Stomach (tissue), 9 donors: Measurements from ENCODE around the gene VAV2. TPM values are rescaled to one million over a fixed set of nuclear protein-coding genes. Genes with fewer than 3 reads are reported as not detected.

Experiments
- DNase-seq, 2 donors: peaks; one replicate each; pipeline versions ENCODE4 v3.0.0 to v3.0.0-alpha.2; 2013 to 2019
- H3K27ac ChIP-seq, 5 donors: fragments of 200-600 bp in 4 of 5; sonication (generic) in 4 of 5; one replicate each; pipeline ENCODE4 v1.5.1; 2013 to 2019; ENCODE audit warnings: mild to moderate bottlenecking in 1 of 5, moderate library complexity in 1 of 5
- H3K27me3 ChIP-seq, 3 donors: fragments of 200-600 bp; sonication (generic); one replicate each; pipeline ENCODE4 v1.5.1; 2017 to 2019; ENCODE audit warnings: mixed run types in 1 of 3
- H3K36me3 ChIP-seq, 4 donors: fragments of 200-600 bp; sonication (generic); 1 replicate in 3 of 4; 2 replicates in 1 of 4; pipeline ENCODE4 v1.5.1; 2016 to 2019
- H3K4me1 ChIP-seq, 4 donors: fragments of 200-600 bp; sonication (generic); one replicate each; pipeline ENCODE4 v1.5.1; 2016 to 2019
- H3K4me3 ChIP-seq, 4 donors: fragments of 200-600 bp; sonication (generic) in 3 of 4; one replicate each; pipeline ENCODE4 v1.5.1; 2016 to 2019; ENCODE audit warnings: mild to moderate bottlenecking in 1 of 4
- H3K9me3 ChIP-seq, 4 donors: fragments of 200-600 bp; sonication (generic); one replicate each; pipeline ENCODE4 v1.5.1; 2016 to 2019
- CTCF ChIP-seq, 7 experiments: fragments of 450-650 bp in 4 of 7; fragments of 200-600 bp in 3 of 7; sonication (generic) in 3 of 7; IDR thresholded peaks; one replicate each; pipeline ENCODE4 v1.5.1; 2016 to 2019; ENCODE audit warnings: antibody characterized with exemption in 7 of 7, control low read depth in 2 of 7, mild to moderate bottlenecking in 1 of 7
- EP300 ChIP-seq: sonication (generic); formaldehyde crosslinking; IDR thresholded peaks from one replicate; pipeline ENCODE4 v1.6.1; 2017; ENCODE audit warnings: antibody characterized with exemption
- POLR2A ChIP-seq, 4 donors: fragments of 450-650 bp; IDR thresholded peaks; one replicate each; pipeline ENCODE4 v1.6.1; 2016; ENCODE audit warnings: antibody characterized with exemption in 4 of 4, control low read depth in 2 of 4, mild to moderate bottlenecking in 1 of 4, moderate library complexity in 1 of 4
- POLR2AphosphoS5 ChIP-seq, 3 donors: sonication (generic); formaldehyde crosslinking; IDR thresholded peaks; one replicate each; pipeline ENCODE4 v1.6.1; 2016; ENCODE audit warnings: antibody characterized with exemption in 3 of 3
- WGBS, 5 donors: extraction: QIAGEN DNeasy Blood & Tissue Kit in 3 of 5; methylation state at CpG; one replicate each; pipeline versions ENCODE4 v1.1.5 to v1.1.7; 2013 to 2018; 5-methylcytosine and 5-hydroxymethylcytosine counted together
- intact Hi-C: fragments of 100-400 bp; cut with DNase I; formaldehyde crosslinking; loops from one replicate; pipeline ENCODE4 v1.15.1; 2023; ENCODE audit warnings: low total_unique reads
- polyA plus RNA-seq, 3 donors: library from polyadenylated mRNA; stranded (reverse); fragments of 200-250 nt; gene quantifications; one replicate each; pipeline ENCODE4 v1.2.3, GENCODE V29; 2013
- total RNA-seq, 5 donors: library from RNA; depleted of rRNA; stranded (reverse); fragments of >200 nt; gene quantifications; one replicate each; pipeline versions ENCODE4 v1.1.0 to v1.2.3, GENCODE V29; 2014 to 2016
- donor health status: healthy with polysubstance abuse.
- donor health status: Bipolar disorder and iron deficiency.
- donor health status: healthy.

Gene VAV2
- total and polyA plus RNA-seq, 8 donors = 4.1 to 14.2 (median 7.0) TPM

DNA sequence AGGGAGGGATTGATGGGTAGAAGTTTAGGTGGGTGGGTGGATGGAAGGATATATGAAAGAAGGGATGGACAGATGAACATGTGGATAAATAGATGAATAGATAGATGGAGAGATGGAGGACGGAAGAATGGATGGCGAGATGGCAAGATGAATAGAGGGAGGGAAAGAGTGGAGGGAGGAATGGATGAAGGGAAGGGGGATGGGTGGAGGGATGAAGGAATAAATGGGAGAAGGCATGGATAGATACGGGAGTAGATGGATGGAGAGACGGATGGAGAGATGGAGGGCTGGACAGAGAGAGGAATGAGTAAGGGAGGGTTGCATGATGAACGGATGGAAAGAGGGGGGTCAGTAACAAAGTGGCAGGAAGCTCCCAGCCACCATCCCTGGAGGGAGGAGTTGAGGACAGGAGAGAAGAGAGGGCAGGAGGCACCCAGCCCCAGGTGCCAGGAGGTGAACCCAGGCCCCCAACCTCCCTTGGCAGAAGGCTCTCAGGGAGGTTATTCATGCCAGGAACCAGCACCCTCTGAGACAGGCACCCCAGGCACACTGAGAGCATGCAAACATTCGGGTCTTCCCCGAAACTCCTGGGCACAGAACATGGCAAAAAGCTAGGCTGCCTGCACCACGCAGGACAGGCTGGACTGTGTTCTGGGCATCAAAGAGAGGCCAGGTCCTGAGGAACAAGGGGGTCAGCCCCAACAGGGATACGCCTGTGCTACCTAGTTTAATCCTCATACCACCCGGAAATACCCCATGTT lies 263.1 kb downstream of the VAV2 start:
- DNase-seq = peak in 1 of 2 donors; percentile 2

GRCh38 chr9:133727876-133728441 lies 264.2 kb downstream of the VAV2 start:
- Histone ChIP-seq H3K4me3 (no peak overlapping the region), H3K27me3 (peaks cover 0 to 6% (median 0%) of the 10 kb centered on the region in 3 donors), H3K4me1 (no peaks in the 10 kb centered on the region), H3K9me3 (no peaks in the 10 kb centered on the region), H3K27ac (no peak overlapping the region), H3K36me3 (no peaks in the 10 kb centered on the region)
- peak; percentile 2 to 20 for DNase-seq
- TF ChIP-seq EP300 (no peak), POLR2AphosphoS5 (IDR thresholded peaks at IDR 0.05) (no peak), POLR2A (IDR thresholded peaks at IDR 0.05) (no peak), CTCF (IDR thresholded peaks at IDR 0.05) (no peak)
- WGBS, 5 donors = 82 to 90% (median 87%) methylated on average over 9 to 18 of the region's 18 CpGs
- intact Hi-C loops = loop anchor here (10.0 kb wide), 1 partner anchor 193 kb away; the partner anchor contains the start of gene ADAMTSL2

More for the DNA sequence above, 263.1 kb downstream of the VAV2 start:
- intact Hi-C loops = loop anchor here (10.0 kb wide), 1 partner anchor 194 kb away; the partner anchor contains the start of gene ADAMTSL2
- peaks cover 0 to 6% (median 0%) of the 10 kb centered on the region in 3 donors for H3K27me3 ChIP-seq
- no peaks in the 10 kb centered on the region for H3K36me3 ChIP-seq
- no peaks in the 10 kb centered on the region for H3K9me3 ChIP-seq
- WGBS, 5 donors = 74 to 83% (median 77%) methylated on average over 10 of the region's 10 CpGs
- TF ChIP-seq POLR2A (IDR thresholded peaks at IDR 0.05) = no peak
- no peak for TF ChIP-seq CTCF (IDR thresholded peaks at IDR 0.05)
- TF ChIP-seq POLR2AphosphoS5 (IDR thresholded peaks at IDR 0.05) = no peak
- no peak for TF ChIP-seq EP300
- H3K4me1 ChIP-seq = no peaks in the 10 kb centered on the region
- no peak overlapping the region for H3K4me3 ChIP-seq
- no peak overlapping the region for H3K27ac ChIP-seq

GRCh38 chr9:133727277-133727875 lies 264.7 kb downstream of the VAV2 start:
- no peaks in the 10 kb centered on the region for H3K9me3 ChIP-seq
- no peaks in the 10 kb centered on the region for H3K36me3 ChIP-seq
- peaks cover 0 to 6% (median 0%) of the 10 kb centered on the region in 3 donors for H3K27me3 ChIP-seq
- no peak overlapping the region for H3K4me3 ChIP-seq
- TF ChIP-seq CTCF (IDR thresholded peaks at IDR 0.05) (no peak), POLR2AphosphoS5 (IDR thresholded peaks at IDR 0.05) (no peak), EP300 (no peak), POLR2A (IDR thresholded peaks at IDR 0.05) (no peak)
- 47 to 68% (median 61%) methylated on average over 6 to 10 of the region's 10 CpGs for WGBS, 5 donors
- no peaks in the 10 kb centered on the region for H3K4me1 ChIP-seq
- DNase-seq = peak in 1 of 2 donors; percentile 4
- no peak overlapping the region for H3K27ac ChIP-seq
- intact Hi-C loops = loop anchor here (10.0 kb wide), 1 partner anchor 193 kb away; the partner anchor contains the start of gene ADAMTSL2
